ENCODE data around the gene COBLL1.

Gene COBLL1

DNA sequence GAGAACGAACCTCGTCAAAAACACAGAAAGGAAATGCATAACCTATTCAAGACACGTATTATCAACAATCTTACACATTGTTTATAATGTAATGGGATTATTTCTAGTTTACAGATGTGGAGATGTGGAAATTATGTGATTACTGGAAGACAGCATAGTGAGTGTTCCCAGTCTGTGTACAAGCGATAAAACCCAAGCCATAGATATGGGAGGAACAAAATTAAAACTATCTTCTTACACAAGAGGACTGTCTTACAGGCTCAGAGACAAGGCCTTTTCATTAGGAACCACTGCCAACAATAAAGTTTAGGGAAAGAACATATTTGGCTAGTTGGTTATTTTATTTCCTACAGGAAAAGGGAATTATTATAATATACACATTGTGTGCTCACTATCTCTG lies 20.3 kb downstream of the COBLL1 start:
- no peak for DNase-seq

DNA sequence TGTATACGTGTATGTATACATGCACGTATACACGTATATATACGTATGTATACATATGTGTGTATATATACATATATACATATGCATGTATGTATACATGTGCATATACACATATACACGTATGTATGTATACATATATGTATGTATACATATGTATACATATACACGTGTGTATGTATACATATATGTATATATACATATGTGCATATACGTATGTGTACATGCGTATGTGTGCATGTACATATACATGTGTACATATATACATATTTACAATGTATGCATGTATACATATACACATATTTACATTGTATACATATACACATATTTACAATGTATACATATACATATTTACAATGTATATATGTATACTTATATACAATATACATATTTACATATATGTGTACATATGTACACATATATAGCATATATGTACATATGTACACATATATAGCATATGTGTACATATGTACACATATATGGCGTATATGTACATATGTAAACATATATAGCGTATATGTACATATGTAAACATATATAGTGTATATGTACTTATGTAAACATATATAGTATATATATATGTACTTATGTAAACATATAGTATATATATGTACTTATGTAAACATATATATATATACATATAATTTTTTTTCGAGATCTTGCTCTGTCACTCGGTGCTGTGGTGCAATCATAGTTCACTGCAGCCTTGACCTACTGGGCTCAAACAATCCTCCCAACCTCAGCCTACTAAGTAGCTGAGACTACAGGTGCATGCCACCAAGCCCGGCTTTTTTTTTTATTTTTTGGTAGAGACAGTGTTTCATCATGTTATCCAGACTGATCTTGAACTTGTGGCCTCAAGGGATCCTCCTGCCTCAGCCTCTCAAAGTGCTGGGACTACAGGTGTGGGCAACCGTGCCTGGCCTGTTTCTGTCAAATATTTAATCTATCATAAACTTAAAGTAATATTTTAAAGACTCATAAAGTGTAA lies 23.2 kb downstream of the COBLL1 start:
- no peak for DNase-seq

DNA sequence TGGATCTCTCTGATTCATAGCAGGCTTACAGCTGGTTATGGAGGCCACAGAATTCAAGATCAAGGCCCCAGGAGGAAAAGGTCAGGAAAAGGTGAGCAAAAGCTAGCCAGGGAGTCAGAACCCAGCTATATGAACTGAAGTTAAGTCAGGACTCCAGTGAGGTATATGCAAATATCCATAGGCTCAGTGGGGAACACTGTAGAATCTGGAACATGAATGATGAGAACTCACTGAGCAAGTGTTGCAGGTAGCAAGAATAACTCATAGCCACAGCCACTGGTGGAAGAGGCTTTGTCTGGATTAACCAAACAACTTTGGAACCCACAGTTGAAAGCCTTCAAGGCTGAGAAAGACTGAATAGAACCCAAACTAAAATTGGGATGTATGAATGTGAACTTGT lies 24.7 kb downstream of the COBLL1 start:
- no peak for DNase-seq

DNA sequence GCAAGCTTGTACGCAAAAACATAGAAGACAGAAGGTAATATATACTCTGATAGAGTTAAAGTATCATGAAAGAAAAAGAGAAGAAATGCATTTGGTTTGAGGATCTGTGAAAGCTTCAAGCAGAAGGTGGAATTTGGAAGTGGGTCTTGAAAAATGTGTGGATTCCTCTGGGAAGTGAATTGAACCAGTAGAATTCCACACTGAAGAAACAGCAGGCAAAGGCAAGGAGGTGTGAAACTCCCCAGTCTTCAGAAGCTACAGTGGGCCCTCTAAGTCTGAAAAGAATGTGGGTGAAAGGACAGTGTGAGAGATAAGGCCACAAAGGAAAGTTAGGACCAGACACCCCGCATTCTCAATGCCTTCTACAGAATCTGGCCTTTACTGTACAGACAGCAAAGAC lies 25.6 kb downstream of the COBLL1 start:
- no peak for DNase-seq

DNA sequence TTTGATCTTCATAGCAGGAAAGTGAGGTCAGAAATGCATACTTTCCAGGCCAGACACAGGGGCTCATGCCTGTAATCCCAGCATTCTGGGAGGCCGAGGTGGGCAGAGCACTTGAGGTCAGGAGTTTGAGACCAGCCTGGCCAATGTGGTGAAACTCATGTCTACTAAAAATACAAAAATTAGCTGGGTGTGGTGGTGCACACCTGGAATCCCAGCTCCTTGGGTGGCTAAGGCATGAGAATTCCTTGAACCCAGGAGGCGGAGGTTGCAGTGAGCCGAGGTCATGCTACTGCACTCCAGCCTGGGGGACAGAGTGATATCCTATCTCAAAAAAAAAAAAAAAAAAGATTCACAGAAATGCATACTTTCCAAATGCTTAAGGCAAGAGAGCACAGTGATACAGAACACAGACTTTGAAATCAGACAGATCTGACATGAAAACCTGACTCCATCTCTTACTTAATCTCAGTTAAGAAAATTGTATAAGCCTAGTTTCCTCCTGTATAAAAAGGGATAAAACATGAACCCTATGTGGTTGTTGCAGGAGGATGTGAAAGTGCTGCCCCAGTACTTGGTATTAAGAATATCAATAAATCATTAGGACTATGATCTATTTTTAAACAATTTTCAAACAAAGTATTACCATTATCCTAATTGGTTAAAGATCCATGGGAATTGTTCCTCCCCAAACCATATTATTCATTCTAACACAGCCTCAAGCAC lies 26.4 kb downstream of the COBLL1 start:
- DNase-seq = no peak

DNA sequence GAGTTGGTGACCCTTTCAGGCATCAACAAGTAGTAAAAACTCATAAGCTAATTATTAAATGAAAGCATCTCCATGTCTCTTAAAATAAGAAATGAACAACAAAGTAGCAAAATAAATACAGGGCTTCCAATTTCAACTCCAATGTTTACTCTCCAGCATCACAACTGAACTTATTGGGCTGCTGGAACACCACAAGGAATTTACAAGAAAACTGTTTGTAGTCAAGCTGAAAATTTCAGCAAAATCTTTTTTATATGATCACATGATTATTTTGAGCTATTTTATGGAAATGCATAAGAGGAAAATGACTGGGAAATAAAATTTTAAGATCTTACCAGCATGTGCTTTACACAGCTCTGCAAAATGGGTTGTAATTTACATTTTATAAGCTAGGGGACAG lies 28.1 kb downstream of the COBLL1 start:
- DNase-seq = no peak

DNA sequence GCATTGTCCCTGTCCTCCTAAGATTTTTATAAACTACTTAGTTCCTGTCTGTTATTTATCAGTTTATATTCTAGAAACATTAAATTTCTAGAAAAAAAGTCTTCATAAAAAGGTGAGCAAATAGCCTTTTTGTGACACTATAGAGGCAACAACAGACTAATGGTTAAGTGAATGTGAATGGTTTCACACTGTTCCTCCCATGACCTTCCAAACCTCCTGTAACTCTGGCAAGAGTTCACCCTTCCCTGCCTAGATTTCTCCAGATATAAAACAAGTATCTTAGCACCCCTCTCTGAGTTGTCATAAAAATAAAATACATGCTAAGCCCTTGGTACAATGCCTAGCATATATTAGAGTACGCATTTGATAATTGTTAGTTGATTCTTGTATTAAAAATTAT lies 29.2 kb downstream of the COBLL1 start:
- DNase-seq = no peak

DNA sequence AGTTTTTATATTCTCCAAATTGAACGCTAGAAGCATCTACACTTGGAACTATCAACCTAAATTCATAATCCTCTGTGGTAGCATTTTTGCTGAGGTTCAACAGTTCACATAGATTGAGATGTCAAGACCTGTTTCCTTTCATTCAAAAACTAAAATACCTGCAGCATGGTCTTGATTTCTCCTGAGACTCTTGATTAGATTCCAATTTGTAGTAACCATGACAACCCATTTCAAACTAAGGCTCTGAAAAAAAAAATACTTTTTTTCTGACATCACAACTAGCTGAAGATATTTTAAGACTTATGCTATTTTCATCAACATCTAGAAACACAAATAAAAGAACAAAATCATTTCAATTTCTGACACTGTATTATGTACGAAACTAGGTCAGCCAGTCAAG lies 29.8 kb downstream of the COBLL1 start:
- DNase-seq = no peak

DNA sequence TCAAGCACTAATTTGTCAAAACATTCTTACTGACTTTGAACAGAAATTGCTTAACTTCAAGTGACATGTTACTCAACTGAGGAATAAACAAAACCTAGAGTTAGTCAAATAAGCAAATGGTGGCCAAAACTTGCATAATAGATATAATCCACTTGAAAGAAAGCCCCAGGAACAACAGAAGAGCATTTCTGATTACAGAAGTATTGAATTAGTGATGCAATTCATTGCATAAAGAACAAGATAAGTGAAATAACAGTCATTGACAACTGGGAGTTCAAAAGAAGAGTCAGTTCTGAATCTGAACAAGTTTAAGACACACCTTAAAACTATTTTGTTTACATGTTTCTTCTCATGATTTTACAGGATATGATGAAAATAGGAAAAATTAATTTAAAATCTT lies 30.8 kb downstream of the COBLL1 start:
- no peak for DNase-seq

DNA sequence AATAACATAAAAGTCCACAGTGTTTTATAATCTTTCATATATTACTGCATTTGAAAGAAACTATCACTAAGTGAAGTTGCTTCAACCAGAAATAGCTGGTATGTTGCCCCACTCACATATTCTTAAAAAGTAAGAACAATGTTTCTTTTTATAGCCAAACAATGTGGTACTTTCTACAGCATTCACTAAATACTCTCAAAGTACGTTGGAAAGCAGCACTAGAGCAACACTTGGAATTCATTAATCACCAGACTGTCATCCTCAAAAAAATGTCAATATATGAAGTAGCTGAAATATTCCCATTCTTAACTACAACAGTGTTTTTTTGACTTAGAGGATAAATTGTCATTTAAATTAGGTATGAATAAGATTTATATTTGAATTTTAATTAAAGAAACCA lies 32.8 kb downstream of the COBLL1 start:
- peak; percentile 41 for DNase-seq

DNA sequence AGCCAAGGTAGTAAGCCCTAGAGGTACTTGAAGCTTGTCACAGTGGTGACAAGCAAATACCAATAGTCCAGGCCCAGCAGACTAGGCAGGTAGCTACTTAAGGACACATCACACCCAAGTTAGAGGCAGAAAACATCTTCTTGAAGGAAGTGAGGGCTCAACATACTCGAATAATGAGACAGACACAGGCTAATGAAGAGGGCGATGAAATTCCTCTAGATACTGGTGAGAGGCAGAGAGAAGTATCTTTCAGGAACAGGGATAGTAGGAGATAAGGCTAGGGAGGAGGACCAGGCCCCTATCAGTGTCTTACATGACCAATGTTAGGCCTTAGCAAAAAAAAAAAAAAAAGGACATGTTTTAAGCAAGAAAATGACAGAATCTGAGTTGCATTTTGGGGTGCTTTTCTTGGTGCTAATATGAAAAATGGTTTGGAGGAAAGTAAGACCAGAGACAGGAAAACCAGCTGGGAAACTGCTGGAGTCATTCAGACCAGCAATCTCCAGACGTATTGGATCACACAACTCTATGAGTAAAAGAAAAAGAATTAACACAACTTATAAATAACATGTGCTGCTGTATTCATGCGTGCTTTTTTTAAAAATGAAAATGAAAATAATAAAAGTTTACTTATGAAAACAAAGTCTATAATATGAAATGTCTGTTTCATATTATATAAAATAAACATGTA lies 37.7 kb downstream of the COBLL1 start:
- DNase-seq = peak; percentile 45

DNA sequence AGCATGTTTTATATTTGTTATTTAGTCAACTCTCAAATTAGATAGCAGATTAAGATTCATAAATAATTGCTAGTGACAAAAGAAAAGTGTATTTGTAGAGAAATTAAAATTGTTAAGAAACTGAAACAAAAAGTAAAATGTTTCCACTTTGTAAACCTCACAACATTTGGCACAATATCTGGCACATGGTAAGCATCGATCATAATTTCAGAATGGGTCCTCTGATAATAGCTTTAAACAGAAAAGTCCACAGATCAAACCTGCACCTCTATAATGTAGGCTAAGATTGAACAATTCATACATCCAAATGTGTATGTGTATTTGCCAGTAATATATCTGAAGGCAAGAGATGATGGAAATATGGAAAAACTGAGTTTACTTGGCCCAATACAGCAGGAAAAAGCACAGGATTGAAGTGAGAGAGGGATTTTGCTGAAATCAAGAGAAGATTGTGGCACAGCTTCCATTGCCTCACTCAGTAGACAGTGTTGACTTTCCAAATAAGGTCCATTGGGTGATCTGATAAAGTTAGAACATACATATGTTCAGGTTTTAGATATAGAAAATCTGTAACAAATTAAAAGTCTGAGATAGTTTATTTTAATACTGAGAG lies 39.4 kb downstream of the COBLL1 start:
- DNase-seq = no peak

DNA sequence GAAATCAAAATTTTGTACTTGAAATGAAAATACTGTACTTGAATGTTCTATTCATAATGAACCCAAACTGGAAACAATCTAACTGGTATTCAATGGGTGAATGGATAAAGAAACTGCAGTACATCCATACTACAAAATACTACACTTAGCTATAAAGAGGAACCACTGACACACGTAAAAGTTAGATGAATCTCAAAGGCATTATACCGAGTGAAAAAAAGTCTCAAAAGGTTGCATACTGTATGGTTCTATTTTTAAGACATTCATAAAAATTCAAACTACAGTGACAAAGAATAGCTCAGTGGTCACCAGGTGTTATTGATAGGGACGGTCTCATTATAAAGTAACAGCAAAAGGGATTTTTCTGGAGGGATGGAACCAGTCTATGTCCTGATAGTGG lies 41.1 kb downstream of the COBLL1 start:
- no peak for DNase-seq

DNA sequence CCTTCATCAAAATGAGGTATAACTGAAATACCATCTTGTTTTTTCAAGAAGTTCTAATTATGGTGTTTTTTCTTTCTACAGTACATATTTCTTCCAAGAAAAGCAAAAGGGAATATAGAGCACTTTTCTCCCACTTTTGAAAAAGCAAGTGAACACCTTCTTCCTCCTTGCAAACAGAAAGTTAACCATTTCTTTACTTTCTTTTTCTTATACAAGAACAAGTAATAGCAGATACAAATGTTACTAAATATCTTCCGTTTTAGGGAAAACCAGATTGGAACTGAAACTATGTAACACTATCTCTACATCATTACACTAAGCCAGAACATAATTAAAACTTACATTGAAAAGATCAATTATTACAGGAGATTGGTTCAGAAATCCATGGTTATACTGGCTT lies 44.0 kb downstream of the COBLL1 start:
- DNase-seq = no peak

DNA sequence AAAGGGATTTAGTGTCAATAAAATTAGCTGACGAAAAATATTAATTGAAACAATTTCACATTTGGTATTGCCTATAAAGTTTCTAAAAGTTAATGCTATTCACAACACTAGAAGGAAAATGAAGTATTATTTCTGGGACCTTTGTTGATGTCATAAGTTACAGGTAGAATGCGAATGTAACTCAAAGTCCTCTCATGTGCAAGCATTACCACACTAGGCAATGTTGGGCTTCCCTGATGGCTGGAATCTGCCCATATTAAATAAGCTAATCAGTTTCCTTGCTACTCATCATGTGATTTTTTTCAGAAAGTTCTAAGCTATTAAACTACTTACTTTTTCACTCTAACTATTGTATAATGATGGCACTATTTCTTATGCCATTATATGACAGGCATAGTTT lies 44.6 kb downstream of the COBLL1 start:
- no peak for DNase-seq

DNA sequence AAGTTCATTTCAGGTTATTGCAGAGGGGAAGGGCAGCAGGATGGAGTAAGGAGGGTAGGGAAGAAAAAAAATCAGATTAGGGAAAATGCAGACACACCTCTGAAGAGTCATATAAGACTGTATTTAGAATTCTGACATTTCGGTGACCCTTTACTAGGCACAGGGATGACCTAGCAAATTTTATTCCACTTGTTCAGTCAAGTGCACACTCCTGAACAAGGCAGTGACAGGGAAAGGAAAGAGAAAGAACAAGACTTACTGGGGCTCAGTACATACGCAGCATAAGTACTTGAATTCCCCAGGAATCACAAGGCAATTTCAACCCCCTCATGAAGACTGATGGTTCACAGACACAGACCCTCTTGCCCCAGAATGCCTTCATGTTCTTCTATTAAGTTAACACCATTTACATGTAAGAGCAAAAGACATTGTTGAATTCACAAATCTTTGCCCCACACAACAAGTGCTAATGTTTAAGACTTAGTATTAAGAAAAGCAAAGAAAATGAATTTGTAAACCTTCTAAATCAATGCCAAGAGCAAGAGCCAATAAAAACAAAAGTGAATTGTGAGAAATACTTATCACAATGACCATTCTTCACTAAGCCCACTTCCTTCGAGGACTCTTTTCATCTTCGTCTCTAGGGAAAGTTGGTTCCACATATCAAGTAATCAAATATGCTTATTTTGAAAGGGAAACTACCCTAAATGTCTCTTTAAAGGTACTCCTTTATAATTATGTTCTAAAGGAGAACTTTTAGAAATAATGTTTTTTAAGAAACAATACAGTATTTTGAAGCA lies 47.0 kb downstream of the COBLL1 start:
- DNase-seq = no peak

DNA sequence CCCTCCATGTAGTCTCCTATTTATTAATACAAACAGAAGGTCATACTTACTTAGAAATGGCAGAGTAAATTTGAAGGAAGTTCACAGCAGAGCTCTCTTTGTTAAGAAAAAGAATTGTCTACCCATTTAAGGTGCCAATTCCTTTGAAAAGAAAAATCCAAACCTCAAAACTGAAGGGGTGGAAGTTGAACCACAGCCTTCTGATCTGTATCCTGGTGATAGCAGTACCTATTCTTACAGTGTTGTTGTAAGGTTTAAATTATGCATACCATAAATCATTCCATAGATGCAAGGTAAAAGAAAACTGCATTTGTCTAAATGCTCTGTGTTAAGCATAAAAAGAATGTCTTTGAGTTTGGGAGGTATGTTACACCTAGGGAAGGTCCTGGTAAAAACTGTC lies 47.6 kb downstream of the COBLL1 start:
- no peak for DNase-seq

DNA sequence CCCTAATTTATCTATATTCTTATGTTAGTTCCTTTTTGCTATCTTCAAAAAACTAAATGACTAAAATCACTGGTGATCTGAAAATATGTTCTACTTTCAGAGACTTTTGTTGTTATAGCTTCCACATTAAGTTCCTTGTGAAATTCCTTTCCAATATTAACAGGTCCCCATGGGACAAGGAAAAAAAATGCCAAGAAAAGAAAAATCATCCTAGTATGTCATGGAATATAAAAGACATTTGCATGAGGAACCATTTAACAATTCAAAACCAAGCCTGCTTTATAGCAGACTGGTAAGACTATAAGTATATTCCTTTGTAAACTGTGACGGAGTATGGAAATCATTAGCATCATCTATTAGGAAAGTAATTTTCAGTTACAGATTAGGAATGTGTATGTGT lies 48.1 kb downstream of the COBLL1 start:
- peak; percentile 38 for DNase-seq

DNA sequence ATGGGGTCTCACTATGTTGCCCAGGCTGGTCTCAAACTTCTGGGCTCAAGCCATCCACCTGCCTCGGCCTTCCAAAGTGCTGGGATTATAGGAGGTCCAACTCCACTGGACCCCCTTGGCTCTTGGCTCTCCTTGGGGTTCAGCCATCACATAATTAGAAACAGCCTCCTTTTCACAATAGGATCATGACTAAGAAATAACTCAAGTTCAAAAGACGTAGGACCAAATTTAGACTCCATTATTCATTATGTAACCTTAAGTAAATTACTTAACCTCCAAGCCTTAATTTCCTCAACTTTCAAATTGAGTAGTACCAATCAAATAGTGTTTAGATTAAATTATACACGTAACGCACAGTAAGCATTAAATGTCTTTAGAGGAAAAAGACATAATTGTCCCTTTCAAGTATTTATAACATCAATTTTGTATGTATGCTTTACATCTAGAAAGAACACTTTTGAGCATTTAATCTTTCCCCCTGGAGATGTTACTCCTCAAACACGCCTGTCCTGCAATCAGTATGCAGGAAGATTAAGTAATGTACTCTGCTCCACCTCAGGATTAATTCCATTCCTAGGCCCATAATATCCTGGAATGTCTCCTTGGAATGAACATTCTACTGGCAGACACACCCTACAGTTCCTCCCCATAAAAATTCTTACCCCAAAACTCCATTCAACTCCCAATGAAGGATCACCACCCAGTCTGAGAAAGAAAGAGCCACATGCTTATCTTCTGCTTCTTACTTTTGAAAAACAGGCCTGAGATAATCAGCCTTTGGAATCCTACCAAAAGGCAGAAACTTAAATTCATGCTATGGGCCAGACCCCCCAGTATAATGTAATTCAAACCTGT lies 49.1 kb downstream of the COBLL1 start:
- peak; percentile 51 for DNase-seq

DNA sequence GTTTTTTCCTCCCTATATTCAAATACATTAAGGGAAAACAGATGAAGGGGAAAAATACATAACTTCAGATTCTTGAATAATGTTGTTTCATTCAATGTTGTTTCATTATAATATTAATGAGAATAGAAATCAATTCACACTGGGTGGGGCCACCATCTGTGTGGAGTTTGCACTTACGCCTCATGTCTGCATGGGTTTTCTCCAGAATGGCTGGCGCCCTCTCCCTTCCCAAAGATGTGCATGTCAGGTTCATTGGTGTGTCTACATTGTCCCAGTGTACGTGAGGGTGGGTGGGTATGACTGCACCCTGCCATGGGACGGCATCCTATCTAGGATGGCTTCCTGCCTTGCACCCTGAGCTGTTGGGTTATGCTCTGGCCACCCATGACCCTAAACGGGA lies 51.7 kb downstream of the COBLL1 start:
- DNase-seq = no peak

DNA sequence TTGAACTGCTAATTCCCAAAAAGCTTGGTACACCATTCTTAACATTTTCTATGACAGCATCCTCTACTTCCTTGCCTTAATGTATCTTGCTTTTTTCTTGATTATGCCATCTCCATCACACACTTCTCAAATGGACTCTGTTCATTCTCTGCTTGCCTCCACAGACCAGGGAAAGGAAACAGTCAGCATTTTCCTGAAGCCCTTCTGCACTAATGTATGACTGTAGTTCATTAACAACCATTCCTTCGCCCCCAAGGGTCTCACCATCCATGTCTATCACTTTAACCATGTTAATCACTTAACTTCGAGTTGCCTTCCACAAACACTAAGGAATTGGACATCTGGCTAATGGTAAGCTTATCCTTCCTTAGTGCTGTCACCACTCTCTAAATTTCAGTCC lies 54.8 kb downstream of the COBLL1 start:
- DNase-seq = no peak
